ENCODE data around the gene SRMS.

DNA sequence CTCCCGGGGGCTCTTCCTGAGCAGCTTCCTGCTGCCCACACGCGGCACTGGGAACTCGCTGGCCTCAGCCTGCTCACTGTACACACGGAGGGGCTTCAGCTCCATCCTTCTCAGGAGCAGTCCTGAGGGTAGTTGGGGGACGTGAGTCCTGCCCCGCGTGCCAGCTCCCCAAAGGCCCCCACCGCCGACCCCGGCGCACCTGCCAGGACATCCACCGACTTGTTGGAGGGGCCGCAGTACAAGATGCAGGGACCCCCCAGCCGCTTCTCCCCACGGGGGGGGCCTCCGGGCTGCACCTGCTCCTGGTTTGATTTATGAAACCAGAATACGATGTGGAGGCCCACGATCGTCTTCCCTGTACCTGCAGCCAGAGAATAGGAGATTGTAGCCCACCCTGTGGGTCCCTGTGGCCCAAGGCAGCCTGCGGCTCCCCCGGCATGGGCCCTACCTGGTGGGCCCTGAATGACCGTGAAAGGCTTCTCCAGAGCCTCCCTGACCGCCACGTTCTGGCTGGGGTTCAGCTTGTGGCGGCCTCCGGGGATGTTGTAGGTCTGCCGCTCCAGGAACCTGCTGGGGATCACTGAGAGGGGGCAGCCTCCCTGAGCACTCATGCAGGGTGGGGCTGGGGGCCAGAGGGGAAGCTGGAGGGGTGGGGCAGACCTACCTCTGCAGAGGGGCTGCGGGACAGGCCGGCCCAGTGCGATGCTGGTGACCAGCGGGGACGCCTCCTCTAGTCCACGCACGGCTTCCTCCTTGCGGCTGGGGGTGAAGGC, 14.3 kb upstream of the SRMS start:
- no peak for TF ChIP-seq POLR2A (IDR thresholded peaks at IDR 0.05)
- TF ChIP-seq POLR2AphosphoS5 (IDR thresholded peaks at IDR 0.05) = no peak

Data from gastroesophageal sphincter (tissue), 2 donors.